Measurements from ENCODE around the gene CNOT4. TPM values are rescaled to one million over a fixed set of nuclear protein-coding genes. Genes with fewer than 3 reads are reported as not detected.

Gene CNOT4
- total and polyA plus RNA-seq, 2 of the 13 experiments (the other 11 are each of a cell fraction or from before 2014, with no cell fraction given) = 7.4 to 8.4 TPM

DNA sequence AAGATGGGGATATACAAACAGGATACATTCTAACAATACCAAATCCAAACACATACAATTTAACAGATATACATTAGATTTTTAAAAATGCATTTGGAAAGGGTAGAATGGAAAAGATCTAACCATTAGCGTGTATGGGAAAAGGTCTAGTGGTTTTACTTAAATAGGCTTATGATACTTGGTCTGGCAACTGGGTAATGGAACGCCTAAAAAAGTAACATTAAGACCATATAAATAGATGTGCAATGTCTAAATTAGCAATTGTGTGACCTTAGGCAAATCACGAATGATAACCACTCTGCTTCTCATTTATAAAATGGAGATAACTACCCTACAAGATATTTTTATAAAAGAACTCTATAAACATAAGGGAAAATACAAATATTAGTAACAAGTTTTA, 135.2 kb downstream of the CNOT4 start:
- H2AFZ ChIP-seq (ENCODE audit: low read length) = no peak overlapping the region
- no peaks in the 10 kb centered on the region for H3K36me3 ChIP-seq (replicated peaks in 1 of 2; ENCODE audit: control insufficient read depth in 1 of 2, insufficient read depth in 2 of 2, low read length in 2 of 2)
- TF ChIP-seq, protein P1, sequence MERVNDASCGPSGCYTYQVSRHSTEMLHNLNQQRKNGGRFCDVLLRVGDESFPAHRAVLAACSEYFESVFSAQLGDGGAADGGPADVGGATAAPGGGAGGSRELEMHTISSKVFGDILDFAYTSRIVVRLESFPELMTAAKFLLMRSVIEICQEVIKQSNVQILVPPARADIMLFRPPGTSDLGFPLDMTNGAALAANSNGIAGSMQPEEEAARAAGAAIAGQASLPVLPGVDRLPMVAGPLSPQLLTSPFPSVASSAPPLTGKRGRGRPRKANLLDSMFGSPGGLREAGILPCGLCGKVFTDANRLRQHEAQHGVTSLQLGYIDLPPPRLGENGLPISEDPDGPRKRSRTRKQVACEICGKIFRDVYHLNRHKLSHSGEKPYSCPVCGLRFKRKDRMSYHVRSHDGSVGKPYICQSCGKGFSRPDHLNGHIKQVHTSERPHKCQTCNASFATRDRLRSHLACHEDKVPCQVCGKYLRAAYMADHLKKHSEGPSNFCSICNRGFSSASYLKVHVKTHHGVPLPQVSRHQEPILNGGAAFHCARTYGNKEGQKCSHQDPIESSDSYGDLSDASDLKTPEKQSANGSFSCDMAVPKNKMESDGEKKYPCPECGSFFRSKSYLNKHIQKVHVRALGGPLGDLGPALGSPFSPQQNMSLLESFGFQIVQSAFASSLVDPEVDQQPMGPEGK (CRISPR knock-in tag; IDR thresholded peaks at IDR 0.05) = no peak
- TF ChIP-seq ZBTB8A (CRISPR knock-in tag; IDR thresholded peaks at IDR 0.05; ENCODE audit: borderline replicate concordance, low read depth) = no peak
- TF ChIP-seq, protein P2, sequence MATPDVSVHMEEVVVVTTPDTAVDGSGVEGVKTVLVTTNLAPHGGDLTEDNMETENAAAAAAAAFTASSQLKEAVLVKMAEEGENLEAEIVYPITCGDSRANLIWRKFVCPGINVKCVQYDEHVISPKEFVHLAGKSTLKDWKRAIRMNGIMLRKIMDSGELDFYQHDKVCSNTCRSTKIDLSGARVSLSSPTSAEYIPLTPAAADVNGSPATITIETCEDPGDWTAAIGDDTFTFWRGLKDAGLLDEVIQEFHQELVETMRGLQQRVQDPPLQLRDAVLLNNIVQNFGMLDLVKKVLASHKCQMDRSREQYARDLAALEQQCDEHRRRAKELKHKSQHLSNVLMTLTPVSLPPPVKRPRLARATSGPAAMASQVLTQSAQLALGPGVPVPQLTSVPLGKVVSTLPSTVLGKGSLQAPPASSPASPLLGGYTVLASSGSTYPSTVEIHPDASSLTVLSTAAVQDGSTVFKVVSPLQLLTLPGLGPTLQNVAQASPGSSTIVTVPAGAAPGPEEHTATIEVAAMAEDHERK (CRISPR knock-in tag; IDR thresholded peaks at IDR 0.05; ENCODE audit: low read depth) = no peak
- H3K4me2 ChIP-seq (ENCODE audit: low read depth, low read length) = no peak overlapping the region
- POLR2A ChIA-PET = no interaction called here
- no peak overlapping the region for H3K9ac ChIP-seq (ENCODE audit: insufficient read depth, low read depth, low read length)
- H3K79me2 ChIP-seq (ENCODE audit: insufficient read depth, low read length) = no peaks in the 10 kb centered on the region
- no peaks in the 10 kb centered on the region for H3K27me3 ChIP-seq (ENCODE audit: control insufficient read depth in 1 of 2, insufficient read depth in 2 of 2, low read length in 2 of 2)
- no peak overlapping the region for H3K27ac ChIP-seq (ENCODE audit: extremely low read length, insufficient read depth, low read length)
- DNase-seq (ENCODE audit: low spot score) = no peak
- CTCF ChIA-PET (ENCODE audit: low intra/inter-chr PET ratio, low total read pairs) = no interaction called here
- no peak overlapping the region for H3K4me3 ChIP-seq (replicated peaks in 1 of 3; ENCODE audit: insufficient read depth in 1 of 3, low read depth in 2 of 3, low read length in 3 of 3)
- in situ Hi-C loops (cut with HindIII; ENCODE audit: extremely low pct_ligation_motif_present, low pct_unique_long_range_greater_than_20kb) = no loop called here
- ATAC-seq = no peak
- intact Hi-C loops (cut with micrococcal nuclease; ENCODE audit: unreplicated experiment) = no loop called here
- FAIRE-seq = no peak
- no peaks in the 10 kb centered on the region for H4K20me1 ChIP-seq (ENCODE audit: insufficient read depth, low read length)
- BruUV-seq (replicated peaks) = no TSS peak
- 95% methylated on average over 3 of the region's 3 CpGs for WGBS (ENCODE audit: low lambda C conversion rate)
- no peaks in the 10 kb centered on the region for H3K9me3 ChIP-seq (ENCODE audit: low read length)
- H3K4me1 ChIP-seq (ENCODE audit: insufficient read depth, low read length) = peaks cover 15% of the 10 kb centered on the region

DNA sequence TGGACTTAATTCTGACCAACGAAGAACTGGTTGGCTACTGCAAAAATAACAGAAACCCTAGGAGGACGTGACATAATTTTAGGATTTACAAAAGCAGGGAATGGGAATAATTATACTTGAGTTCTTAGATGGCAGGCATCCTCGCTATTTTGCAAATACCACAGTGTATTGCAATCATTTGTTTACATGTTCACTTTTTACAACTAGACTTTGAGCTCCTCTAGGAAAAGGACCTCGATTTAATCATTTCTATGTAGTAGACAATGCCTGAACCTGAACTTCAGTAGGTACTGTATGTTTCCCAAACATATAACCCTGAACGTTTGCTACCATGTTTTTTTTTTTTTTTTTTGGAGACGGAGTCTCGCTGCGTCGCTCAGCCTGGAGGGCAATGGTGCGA, 137.7 kb downstream of the CNOT4 start:
- BruUV-seq (replicated peaks) = no TSS peak
- Histone ChIP-seq H3K4me3 (replicated peaks in 1 of 3; ENCODE audit: insufficient read depth in 1 of 3, low read depth in 2 of 3, low read length in 3 of 3) (no peak overlapping the region), H3K36me3 (replicated peaks in 1 of 2; ENCODE audit: control insufficient read depth in 1 of 2, insufficient read depth in 2 of 2, low read length in 2 of 2) (no peaks in the 10 kb centered on the region), H2AFZ (ENCODE audit: low read length) (no peak overlapping the region), H3K4me1 (ENCODE audit: insufficient read depth, low read length) (peaks cover 19% of the 10 kb centered on the region), H3K27me3 (ENCODE audit: control insufficient read depth in 1 of 2, insufficient read depth in 2 of 2, low read length in 2 of 2) (no peaks in the 10 kb centered on the region), H4K20me1 (ENCODE audit: insufficient read depth, low read length) (no peaks in the 10 kb centered on the region), H3K9me3 (ENCODE audit: low read length) (no peaks in the 10 kb centered on the region), H3K4me2 (ENCODE audit: low read depth, low read length) (no peak overlapping the region), H3K79me2 (ENCODE audit: insufficient read depth, low read length) (no peaks in the 10 kb centered on the region), H3K9ac (ENCODE audit: insufficient read depth, low read depth, low read length) (no peak overlapping the region), H3K27ac (ENCODE audit: extremely low read length, insufficient read depth, low read length) (no peak overlapping the region)
- ATAC-seq = peak; percentile 75
- ChIA-PET CTCF (ENCODE audit: low intra/inter-chr PET ratio, low total read pairs) (no interaction called here), POLR2A (interaction anchor here (0.6 kb wide), 1 partner anchor 54 kb away, joined by 3 read pairs; no protein-coding TSS in a partner anchor)
- in situ Hi-C loops (cut with HindIII; ENCODE audit: extremely low pct_ligation_motif_present, low pct_unique_long_range_greater_than_20kb) (no loop called here), intact Hi-C loops (cut with micrococcal nuclease; ENCODE audit: unreplicated experiment) (no loop called here)
- 72% methylated on average over 10 of the region's 10 CpGs for WGBS (ENCODE audit: low lambda C conversion rate)
- FAIRE-seq = no peak
- DNase-seq (ENCODE audit: low spot score) = peak; percentile 36
- TF ChIP-seq CEBPB (IDR thresholded peaks at IDR 0.05; ENCODE audit: borderline replicate concordance, low read depth, low read length) = peak; percentile 70
- TF ChIP-seq, protein P3, sequence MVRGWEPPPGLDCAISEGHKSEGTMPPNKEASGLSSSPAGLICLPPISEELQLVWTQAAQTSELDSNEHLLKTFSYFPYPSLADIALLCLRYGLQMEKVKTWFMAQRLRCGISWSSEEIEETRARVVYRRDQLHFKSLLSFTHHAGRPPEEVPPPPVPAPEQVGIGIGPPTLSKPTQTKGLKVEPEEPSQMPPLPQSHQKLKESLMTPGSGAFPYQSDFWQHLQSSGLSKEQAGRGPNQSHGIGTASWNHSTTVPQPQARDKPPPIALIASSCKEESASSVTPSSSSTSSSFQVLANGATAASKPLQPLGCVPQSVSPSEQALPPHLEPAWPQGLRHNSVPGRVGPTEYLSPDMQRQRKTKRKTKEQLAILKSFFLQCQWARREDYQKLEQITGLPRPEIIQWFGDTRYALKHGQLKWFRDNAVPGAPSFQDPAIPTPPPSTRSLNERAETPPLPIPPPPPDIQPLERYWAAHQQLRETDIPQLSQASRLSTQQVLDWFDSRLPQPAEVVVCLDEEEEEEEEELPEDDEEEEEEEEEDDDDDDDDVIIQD (CRISPR knock-in tag; IDR thresholded peaks at IDR 0.05; ENCODE audit: low read depth) = peak; percentile 65; the same call in 1 of the 2 replicates
- TF ChIP-seq SKI (IDR thresholded peaks at IDR 0.05; ENCODE audit: partially characterized antibody) = peak; percentile 74
- no peak for TF ChIP-seq ATF1 (CRISPR knock-in tag; IDR thresholded peaks at IDR 0.05)
- no peak for TF ChIP-seq NFE2L1 (CRISPR knock-in tag; IDR thresholded peaks at IDR 0.05; ENCODE audit: borderline replicate concordance)
- peak; percentile 35; the same call in 1 of the 2 replicates for TF ChIP-seq FOXA3 (CRISPR knock-in tag; IDR thresholded peaks at IDR 0.05)
- no peak for TF ChIP-seq ZNF556 (CRISPR knock-in tag; IDR thresholded peaks at IDR 0.05; ENCODE audit: borderline replicate concordance)
- TF ChIP-seq, protein P4, sequence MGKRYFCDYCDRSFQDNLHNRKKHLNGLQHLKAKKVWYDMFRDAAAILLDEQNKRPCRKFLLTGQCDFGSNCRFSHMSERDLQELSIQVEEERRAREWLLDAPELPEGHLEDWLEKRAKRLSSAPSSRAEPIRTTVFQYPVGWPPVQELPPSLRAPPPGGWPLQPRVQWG (CRISPR knock-in tag; IDR thresholded peaks at IDR 0.05; ENCODE audit: borderline replicate concordance, low read depth) = no peak
- no peak for TF ChIP-seq ARNT (IDR thresholded peaks at IDR 0.05)
- no peak for TF ChIP-seq HOXA5 (CRISPR knock-in tag; IDR thresholded peaks at IDR 0.05)
- TF ChIP-seq BCL6 (CRISPR knock-in tag; IDR thresholded peaks at IDR 0.05) = peak; percentile 91
- TF ChIP-seq GATAD2A (CRISPR knock-in tag; IDR thresholded peaks at IDR 0.05) = 0 out of 2 replicates have a peak, but pooled peaks have one; percentile 20

Measured in HepG2 (cell line).